Measurements from ENCODE around the gene KRTAP10-3.

DNA sequence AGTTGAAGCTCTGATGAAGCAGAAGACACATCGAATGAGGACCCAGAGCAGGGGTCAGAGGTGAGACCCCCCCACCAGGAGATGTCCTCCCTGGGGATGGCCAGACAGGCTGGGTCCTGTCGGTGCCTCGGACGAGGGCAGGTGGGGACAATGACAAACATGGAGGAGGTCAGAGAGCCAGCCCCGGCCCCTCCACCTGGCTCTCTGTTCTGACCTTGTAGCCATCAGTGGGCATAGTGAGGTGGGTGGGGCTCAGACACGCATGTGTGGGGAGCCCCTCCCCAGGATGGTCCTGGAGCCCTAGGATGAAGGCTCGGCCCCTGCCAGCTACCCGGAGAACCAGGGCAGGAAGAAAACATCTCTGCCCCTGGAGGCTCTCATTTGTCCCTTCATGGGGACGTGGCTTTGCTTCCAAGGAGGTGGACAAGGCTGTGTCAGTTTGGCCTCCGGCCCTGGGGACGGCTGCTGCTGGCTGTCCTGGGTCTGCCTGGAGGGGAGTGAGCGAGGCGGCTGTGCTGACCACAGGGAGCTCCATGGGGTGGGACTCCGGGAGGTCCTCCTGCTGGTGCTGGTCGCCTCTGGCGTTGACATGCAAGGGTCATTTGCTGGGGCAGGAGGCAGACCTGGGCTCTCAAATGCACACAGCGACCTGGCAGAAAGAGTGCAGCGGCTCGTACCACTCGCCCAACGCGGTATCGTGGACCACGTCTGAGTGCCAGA is 31.2 kb upstream of the KRTAP10-3 start:
- TF ChIP-seq POLR2A (IDR thresholded peaks at IDR 0.05): no peak
- TF ChIP-seq, protein P1, sequence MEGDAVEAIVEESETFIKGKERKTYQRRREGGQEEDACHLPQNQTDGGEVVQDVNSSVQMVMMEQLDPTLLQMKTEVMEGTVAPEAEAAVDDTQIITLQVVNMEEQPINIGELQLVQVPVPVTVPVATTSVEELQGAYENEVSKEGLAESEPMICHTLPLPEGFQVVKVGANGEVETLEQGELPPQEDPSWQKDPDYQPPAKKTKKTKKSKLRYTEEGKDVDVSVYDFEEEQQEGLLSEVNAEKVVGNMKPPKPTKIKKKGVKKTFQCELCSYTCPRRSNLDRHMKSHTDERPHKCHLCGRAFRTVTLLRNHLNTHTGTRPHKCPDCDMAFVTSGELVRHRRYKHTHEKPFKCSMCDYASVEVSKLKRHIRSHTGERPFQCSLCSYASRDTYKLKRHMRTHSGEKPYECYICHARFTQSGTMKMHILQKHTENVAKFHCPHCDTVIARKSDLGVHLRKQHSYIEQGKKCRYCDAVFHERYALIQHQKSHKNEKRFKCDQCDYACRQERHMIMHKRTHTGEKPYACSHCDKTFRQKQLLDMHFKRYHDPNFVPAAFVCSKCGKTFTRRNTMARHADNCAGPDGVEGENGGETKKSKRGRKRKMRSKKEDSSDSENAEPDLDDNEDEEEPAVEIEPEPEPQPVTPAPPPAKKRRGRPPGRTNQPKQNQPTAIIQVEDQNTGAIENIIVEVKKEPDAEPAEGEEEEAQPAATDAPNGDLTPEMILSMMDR (IDR thresholded peaks at IDR 0.05 in 4 of 5, conservative IDR thresholded peaks at IDR 0.05 in 1 of 5): no peak

Data from gastrocnemius medialis (tissue), 4 donors.